Breast epithelium (tissue), 4 donors: Measurements from ENCODE around the gene HIGD1A. TPM values are rescaled to one million over a fixed set of nuclear protein-coding genes. Genes with fewer than 3 reads are reported as not detected.

ENCODE experiments used
- DNase-seq, 2 donors: peaks; one replicate each; pipeline ENCODE4 v3.0.0-alpha.2; 2019; ENCODE audit warnings: low spot score in 2 of 2
- H3K27ac ChIP-seq, 2 donors: fragments of 200-600 bp; sonication (generic) in 1 of 2; one replicate each; pipeline ENCODE4 v1.5.1; 2016 to 2019; ENCODE audit warnings: mild to moderate bottlenecking in 1 of 2
- H3K27me3 ChIP-seq, 2 donors: fragments of 200-600 bp; sonication (generic) in 1 of 2; one replicate each; pipeline versions ENCODE4 v1.5.1 to v1.6.0; 2017 to 2019; ENCODE audit warnings: control low read depth in 1 of 2, mild to moderate bottlenecking in 1 of 2
- H3K36me3 ChIP-seq: fragments of 200-600 bp; one replicate; pipeline ENCODE4 v1.5.1; 2019
- H3K4me1 ChIP-seq, 2 donors: fragments of 200-600 bp; sonication (generic); one replicate each; pipeline ENCODE4 v1.5.1; 2016 to 2019; ENCODE audit warnings: control low read depth in 1 of 2
- H3K4me3 ChIP-seq, 3 donors: fragments of 200-600 bp; sonication (generic); 1 replicate in 2 of 3; 2 replicates in 1 of 3; pipeline ENCODE4 v1.5.1; 2016 to 2019; ENCODE audit warnings: mild to moderate bottlenecking in 3 of 3, moderate library complexity in 2 of 3
- H3K9me3 ChIP-seq, 2 donors: fragments of 200-600 bp; sonication (generic) in 1 of 2; one replicate each; pipeline ENCODE4 v1.5.1; 2016 to 2019; ENCODE audit warnings: control low read depth in 1 of 2
- CTCF ChIP-seq, 3 donors: fragments of 450-650 bp; IDR thresholded peaks; one replicate each; pipeline ENCODE4 v1.5.1; 2016 to 2017; ENCODE audit warnings: antibody characterized with exemption in 3 of 3, mild to moderate bottlenecking in 3 of 3, moderate library complexity in 3 of 3
- POLR2A ChIP-seq: fragments of 450-650 bp; IDR thresholded peaks from one replicate; pipeline ENCODE4 v1.6.1; 2016; ENCODE audit warnings: antibody characterized with exemption, mild to moderate bottlenecking, moderate library complexity
- POLR2AphosphoS5 ChIP-seq, 3 donors: sonication (generic); formaldehyde crosslinking; IDR thresholded peaks; one replicate each; pipeline ENCODE4 v1.6.1; 2017; ENCODE audit warnings: antibody characterized with exemption in 3 of 3
- intact Hi-C: fragments of 100-400 bp; cut with DNase I; formaldehyde crosslinking; loops from one replicate; pipeline ENCODE4 v1.15.1; 2023; ENCODE audit warnings: low total_unique reads
- total RNA-seq, 3 donors: library from RNA; depleted of rRNA; stranded (reverse); fragments of >200 nt; gene quantifications; one replicate each; pipeline ENCODE4 v1.1.0, GENCODE V29; 2016

HIGD1A gene
- total RNA-seq, 3 donors from 2014 or later = 131 to 185 (median 148) TPM

GRCh38 chr3:42829083-42829627, 24.9 kb upstream of the HIGD1A start:
- H3K36me3 ChIP-seq = no peaks in the 10 kb centered on the region
- no peaks in the 10 kb centered on the region for H3K4me1 ChIP-seq
- no peaks in the 10 kb centered on the region for H3K9me3 ChIP-seq
- TF ChIP-seq CTCF (IDR thresholded peaks at IDR 0.05) (no peak), POLR2A (no peak), POLR2AphosphoS5 (IDR thresholded peaks at IDR 0.05) (no peak)
- peak overlapping the region in 1 of 2 donors; percentile 13 for H3K27ac ChIP-seq
- intact Hi-C loops = no loop called here
- no peaks in the 10 kb centered on the region for H3K27me3 ChIP-seq
- no peak overlapping the region for H3K4me3 ChIP-seq
- DNase-seq = no peak

GRCh38 chr3:42827654-42828053, 23.4 kb upstream of the HIGD1A start:
- Histone ChIP-seq H3K4me1 (no peaks in the 10 kb centered on the region), H3K27ac (peak overlapping the region in 1 of 2 donors; percentile 23), H3K27me3 (no peaks in the 10 kb centered on the region), H3K9me3 (no peaks in the 10 kb centered on the region), H3K4me3 (no peak overlapping the region), H3K36me3 (no peaks in the 10 kb centered on the region)
- TF ChIP-seq POLR2AphosphoS5 (IDR thresholded peaks at IDR 0.05) (no peak), CTCF (IDR thresholded peaks at IDR 0.05) (no peak), POLR2A (no peak)
- no peak for DNase-seq
- intact Hi-C loops = no loop called here

GRCh38 chr3:42827023-42827422, 22.7 kb upstream of the HIGD1A start:
- TF ChIP-seq CTCF (IDR thresholded peaks at IDR 0.05) = no peak
- no peak for TF ChIP-seq POLR2AphosphoS5 (IDR thresholded peaks at IDR 0.05)
- no peak for TF ChIP-seq POLR2A
- Histone ChIP-seq H3K4me1 (no peaks in the 10 kb centered on the region), H3K9me3 (no peaks in the 10 kb centered on the region), H3K27ac (no peak overlapping the region), H3K4me3 (no peak overlapping the region), H3K27me3 (no peaks in the 10 kb centered on the region), H3K36me3 (no peaks in the 10 kb centered on the region)
- DNase-seq = no peak
- intact Hi-C loops = no loop called here

GRCh38 chr3:42826141-42826540, 21.9 kb upstream of the HIGD1A start:
- no peak overlapping the region for H3K27ac ChIP-seq
- H3K27me3 ChIP-seq = no peaks in the 10 kb centered on the region
- TF ChIP-seq CTCF (IDR thresholded peaks at IDR 0.05) (no peak), POLR2A (no peak), POLR2AphosphoS5 (IDR thresholded peaks at IDR 0.05) (no peak)
- no peaks in the 10 kb centered on the region for H3K36me3 ChIP-seq
- no peak overlapping the region for H3K4me3 ChIP-seq
- no peaks in the 10 kb centered on the region for H3K4me1 ChIP-seq
- DNase-seq = no peak
- intact Hi-C loops = no loop called here
- no peaks in the 10 kb centered on the region for H3K9me3 ChIP-seq

GRCh38 chr3:42823351-42823750, 19.1 kb upstream of the HIGD1A start:
- no peaks in the 10 kb centered on the region for H3K4me1 ChIP-seq
- no peak for TF ChIP-seq POLR2A
- TF ChIP-seq CTCF (IDR thresholded peaks at IDR 0.05) = no peak
- TF ChIP-seq POLR2AphosphoS5 (IDR thresholded peaks at IDR 0.05) = no peak

More at GRCh38 chr3:42823351-42823750, 19.1 kb upstream of the HIGD1A start:
- H3K4me3 ChIP-seq = no peak overlapping the region
- peak overlapping the region; percentile 22 to 35 for H3K27ac ChIP-seq
- H3K27me3 ChIP-seq = no peaks in the 10 kb centered on the region
- DNase-seq = no peak
- no peaks in the 10 kb centered on the region for H3K9me3 ChIP-seq
- intact Hi-C loops = no loop called here
- no peaks in the 10 kb centered on the region for H3K36me3 ChIP-seq
